LNCAP (cell line): ENCODE data around the gene P4HTM.

Source experiments
- TF ChIP-seq, protein P1 (sequence below): fragments of 450-650 bp; IDR thresholded peaks from 2 replicates; pipeline ENCODE4 v1.5.1; 2017; ENCODE audit warnings: mild to moderate bottlenecking

P4HTM gene

DNA sequence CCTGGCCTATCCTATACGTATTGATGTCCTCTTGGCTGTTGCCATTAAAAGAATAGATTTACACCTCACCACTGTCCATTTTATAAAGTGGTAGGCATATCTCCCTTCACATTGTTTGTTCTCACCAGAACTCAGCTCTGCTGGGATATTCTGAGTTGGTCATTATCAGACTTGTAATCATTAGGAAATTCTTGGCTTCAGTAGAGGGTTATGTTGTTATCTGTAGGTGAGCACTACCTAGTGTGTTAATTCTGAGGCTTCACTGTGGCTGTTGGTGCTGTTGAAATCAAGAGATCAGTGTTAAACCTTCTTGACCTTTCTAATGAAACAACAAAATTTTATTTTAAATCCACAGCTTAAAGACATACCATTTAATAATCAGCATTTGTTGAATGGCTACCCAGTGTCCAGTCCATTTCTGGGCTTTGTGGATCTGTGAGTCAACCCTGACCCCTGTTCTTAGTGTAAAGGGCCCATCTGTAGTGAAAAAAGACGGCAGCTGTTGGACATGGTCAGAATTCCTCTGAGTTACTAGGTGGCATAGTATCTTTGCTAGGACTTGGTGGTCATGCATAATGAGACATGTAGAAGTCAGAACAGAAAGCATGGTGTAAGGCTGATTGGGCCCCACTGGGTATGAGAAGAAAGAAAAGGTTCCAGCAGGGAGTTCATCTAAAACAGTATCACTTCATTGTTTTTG is 32.9 kb upstream of the P4HTM start:
- TF ChIP-seq, protein P1, sequence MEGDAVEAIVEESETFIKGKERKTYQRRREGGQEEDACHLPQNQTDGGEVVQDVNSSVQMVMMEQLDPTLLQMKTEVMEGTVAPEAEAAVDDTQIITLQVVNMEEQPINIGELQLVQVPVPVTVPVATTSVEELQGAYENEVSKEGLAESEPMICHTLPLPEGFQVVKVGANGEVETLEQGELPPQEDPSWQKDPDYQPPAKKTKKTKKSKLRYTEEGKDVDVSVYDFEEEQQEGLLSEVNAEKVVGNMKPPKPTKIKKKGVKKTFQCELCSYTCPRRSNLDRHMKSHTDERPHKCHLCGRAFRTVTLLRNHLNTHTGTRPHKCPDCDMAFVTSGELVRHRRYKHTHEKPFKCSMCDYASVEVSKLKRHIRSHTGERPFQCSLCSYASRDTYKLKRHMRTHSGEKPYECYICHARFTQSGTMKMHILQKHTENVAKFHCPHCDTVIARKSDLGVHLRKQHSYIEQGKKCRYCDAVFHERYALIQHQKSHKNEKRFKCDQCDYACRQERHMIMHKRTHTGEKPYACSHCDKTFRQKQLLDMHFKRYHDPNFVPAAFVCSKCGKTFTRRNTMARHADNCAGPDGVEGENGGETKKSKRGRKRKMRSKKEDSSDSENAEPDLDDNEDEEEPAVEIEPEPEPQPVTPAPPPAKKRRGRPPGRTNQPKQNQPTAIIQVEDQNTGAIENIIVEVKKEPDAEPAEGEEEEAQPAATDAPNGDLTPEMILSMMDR, result no peak

DNA sequence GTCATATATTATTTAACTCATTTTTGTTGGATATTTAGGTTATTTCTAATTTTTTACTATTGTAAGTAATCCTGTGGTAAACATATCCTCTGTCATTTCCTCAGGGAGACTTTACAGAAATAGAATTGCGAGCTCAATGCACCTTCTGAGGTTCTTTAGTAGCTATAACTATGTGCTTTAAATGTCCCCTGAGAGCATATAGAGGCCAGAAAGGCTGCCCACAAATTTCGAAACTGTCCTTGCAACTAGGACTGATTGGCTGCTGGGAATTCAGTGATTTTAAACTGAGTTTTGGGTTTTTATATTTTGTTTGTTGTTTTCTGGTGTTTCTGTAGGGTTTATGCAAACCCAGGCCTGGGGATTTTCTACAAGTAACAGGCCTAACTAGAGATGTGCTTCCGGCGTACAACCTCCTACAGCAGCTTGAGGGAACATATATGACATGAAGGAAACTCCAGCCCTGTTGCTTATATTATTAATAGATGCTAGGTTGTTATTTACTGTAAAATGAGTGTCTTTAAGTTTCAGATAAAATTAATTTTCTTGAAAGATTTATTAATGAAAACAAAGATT is 29.1 kb upstream of the P4HTM start:
- TF ChIP-seq, protein P1, result no peak

DNA sequence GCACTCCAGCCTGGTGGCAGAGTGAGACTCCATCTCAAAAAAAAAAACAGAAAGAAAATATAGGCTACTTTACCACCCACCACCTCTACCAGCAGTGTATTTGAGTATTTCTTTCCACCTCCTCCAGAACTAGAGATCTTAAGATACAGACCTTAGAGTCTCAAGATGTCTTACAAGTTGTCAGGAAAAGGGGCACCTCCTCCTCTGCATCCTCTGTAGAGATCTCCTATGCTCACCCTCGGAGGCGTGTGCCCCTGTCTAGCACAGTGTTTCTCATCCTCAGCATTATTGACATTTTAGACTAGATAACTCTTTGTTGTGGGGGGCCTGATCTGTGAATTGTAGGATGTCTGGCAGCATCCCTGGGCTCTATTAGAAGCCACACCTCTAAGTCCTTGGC is 27.7 kb upstream of the P4HTM start:
- TF ChIP-seq, protein P1, result no peak

DNA sequence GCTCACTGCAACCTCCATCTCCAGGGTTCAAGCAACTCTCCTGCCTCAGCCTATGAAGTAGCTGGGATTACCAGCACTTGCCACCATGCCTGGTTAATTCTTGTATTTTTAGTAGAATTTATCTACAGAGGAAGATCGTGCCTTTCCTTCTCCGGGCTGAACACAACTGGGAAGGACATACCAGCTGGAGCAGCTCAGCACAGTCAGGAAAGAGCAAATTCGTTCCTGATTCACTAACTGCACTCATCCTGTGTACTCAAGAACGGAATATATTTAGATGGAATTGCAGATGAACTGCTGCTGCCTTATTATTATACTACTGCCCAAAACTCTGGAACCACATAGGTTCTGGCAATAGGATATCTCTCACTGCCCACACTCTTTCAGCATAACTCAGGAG is 27.1 kb upstream of the P4HTM start:
- TF ChIP-seq, protein P1, result no peak

DNA sequence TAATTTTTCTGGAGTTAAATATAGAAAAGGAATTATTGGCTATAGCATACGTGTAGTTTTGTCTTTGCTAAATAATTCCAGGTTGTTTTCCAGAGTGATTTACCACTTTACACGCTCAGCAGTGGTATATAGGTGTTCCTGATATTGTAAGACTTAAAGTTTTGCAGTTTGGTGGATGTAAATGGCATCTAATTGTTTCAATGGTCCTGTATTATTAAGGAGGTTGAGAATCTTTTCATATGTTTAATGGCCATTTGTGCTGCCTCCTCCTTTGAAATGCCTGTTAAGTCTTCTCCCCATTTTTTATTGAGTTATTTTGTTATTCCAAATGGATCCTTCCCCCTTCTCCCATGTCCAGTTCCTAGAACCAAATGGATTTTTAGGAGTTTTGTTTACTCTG is 26.4 kb upstream of the P4HTM start:
- TF ChIP-seq, protein P1, result no peak

DNA sequence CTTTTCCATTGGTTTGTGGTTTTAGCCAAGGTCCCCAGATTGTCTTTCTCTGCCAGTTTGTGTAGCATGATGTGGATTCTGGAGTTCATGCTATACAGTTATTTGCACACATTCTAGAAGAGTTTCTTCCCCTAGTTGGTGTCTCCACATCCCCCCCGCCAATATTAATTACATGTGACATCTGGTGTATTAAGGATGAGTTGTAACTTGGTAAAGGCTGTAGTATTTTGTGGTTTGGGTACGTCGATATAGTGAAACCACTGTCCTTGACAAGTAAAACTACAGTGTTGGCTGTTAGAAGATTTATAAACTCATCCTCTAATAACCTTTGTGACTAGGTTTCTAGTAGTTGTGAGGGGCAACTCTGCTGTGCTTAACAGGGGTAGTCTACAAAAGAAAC is 23.7 kb upstream of the P4HTM start:
- TF ChIP-seq, protein P1, result no peak

DNA sequence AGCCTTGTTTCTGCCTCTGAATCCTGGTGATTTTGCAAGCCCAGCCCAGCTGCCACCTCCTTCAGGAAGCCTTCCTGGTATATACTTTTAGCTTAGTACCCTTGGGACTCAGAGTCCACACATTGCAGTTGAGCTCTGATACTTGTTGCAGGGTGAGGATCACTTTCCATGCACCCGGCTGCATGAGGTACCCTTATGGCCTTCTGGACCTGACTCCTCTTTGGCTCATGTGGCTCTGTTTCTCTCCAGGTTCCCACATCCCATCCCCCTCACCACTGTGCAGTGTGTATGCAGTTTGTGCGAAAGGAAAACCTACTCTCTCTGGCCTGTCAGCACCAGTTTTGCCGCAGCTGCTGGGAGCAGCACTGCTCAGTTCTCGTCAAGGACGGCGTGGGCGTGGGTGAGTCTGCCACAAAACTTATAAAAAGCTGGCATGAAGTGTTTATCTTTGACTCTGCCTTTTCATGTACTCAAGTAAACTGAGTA is 23.1 kb upstream of the P4HTM start:
- TF ChIP-seq, protein P1, result no peak
